ENCODE data around the gene C5orf47. TPM values are rescaled to one million over a fixed set of nuclear protein-coding genes. Genes with fewer than 3 reads are reported as not detected.

The C5orf47 gene
- total and polyA plus RNA-seq, 2 of the 4 experiments (the other 2 are of a cell fraction) = not detected

GRCh38 chr5:174030286-174030685 lies 41.3 kb downstream of the C5orf47 start:
- Histone ChIP-seq H3K79me1 (ENCODE audit: low read depth in 1 of 2, low read length in 2 of 2) (no peaks in the 10 kb centered on the region), H3K27ac (ENCODE audit: insufficient read depth, low read length) (no peak overlapping the region), H3K9me1 (ENCODE audit: insufficient read depth, low read length) (no peaks in the 10 kb centered on the region), H3K4me2 (ENCODE audit: low read depth, low read length) (no peak overlapping the region), H3K14ac (replicated peaks; ENCODE audit: low read depth, low read length) (no peak overlapping the region), H2BK5ac (ENCODE audit: low read depth, low read length, poor library complexity, severe bottlenecking) (no peak overlapping the region), H3K56ac (ENCODE audit: extremely low read depth, insufficient read depth, low read length) (no peak overlapping the region), H2AK9ac (replicated peaks; ENCODE audit: low read depth, low read length, poor library complexity) (no peak overlapping the region), H2BK15ac (ENCODE audit: low read depth, low read length) (no peak overlapping the region), H2AFZ (replicated peaks; ENCODE audit: low read length, poor library complexity) (no peak overlapping the region), H3K4me3 (ENCODE audit: insufficient read depth, low read depth, low read length) (no peak overlapping the region), H3K36me3 (ENCODE audit: control insufficient read depth, insufficient read depth, low read length) (no peaks in the 10 kb centered on the region), H3K23ac (ENCODE audit: low read depth, low read length) (no peak overlapping the region), H3K18ac (ENCODE audit: low read depth, low read length) (no peak overlapping the region), H4K8ac (ENCODE audit: low read depth in 2 of 2, low read length in 2 of 2) (no peak overlapping the region), H4K5ac (ENCODE audit: low read depth, low read length) (no peak overlapping the region), H3K9me3 (ENCODE audit: control insufficient read depth, insufficient read depth, low read length) (no peaks in the 10 kb centered on the region; the same call in 1 of the 2 replicates), H3K27me3 (ENCODE audit: control insufficient read depth, insufficient read depth, low read length) (no peaks in the 10 kb centered on the region), H2BK20ac (ENCODE audit: low read depth, low read length) (no peak overlapping the region), H4K91ac (ENCODE audit: insufficient read depth, low read depth, low read length) (no peak overlapping the region), H2AK5ac (ENCODE audit: low read depth, low read length) (no peak overlapping the region), H4K20me1 (ENCODE audit: insufficient read depth, low read length) (no peaks in the 10 kb centered on the region), H2BK120ac (ENCODE audit: low read depth, low read length) (no peak overlapping the region), H3K4me1 (ENCODE audit: control insufficient read depth, insufficient read depth, low read length) (no peaks in the 10 kb centered on the region), H3K4ac (ENCODE audit: low read depth, low read length) (no peak overlapping the region), H3K9ac (ENCODE audit: low read depth, low read length) (no peak overlapping the region)
- no peak for DNase-seq
- ChIA-PET POLR2A (ENCODE audit: unreplicated experiment) (no interaction called here), CTCF (no interaction called here)
- TF ChIP-seq SMC3 (IDR thresholded peaks at IDR 0.05; ENCODE audit: low read depth, low read length) (no peak), RFX5 (IDR thresholded peaks at IDR 0.05; ENCODE audit: low read depth, low read length) (no peak), CEBPB (IDR thresholded peaks at IDR 0.05; ENCODE audit: low read depth, low read length) (no peak), MAFK (IDR thresholded peaks at IDR 0.05; ENCODE audit: low read depth, low read length) (peak; percentile 79), MAZ (IDR thresholded peaks at IDR 0.05; ENCODE audit: borderline replicate concordance, low read depth, low read length) (no peak), CHD1 (IDR thresholded peaks at IDR 0.05; ENCODE audit: low read depth, low read length) (no peak)
- in situ Hi-C loops (cut with MboI; ENCODE audit: low sequenced_read_pairs) (no loop called here), dilution Hi-C loops (cut with HindIII; ENCODE audit: low sequenced_read_pairs, unreplicated experiment) (no loop called here), intact Hi-C loops (cut with micrococcal nuclease) (no loop called here)
- no CpG with 5 or more reads among the region's 2 CpGs for WGBS, 2 experiments (ENCODE audit: extremely low coverage in 2 of 2, insufficient read length in 1 of 2)
- BruUV-seq (replicated peaks) = no TSS peak
- no peak for ATAC-seq (ENCODE audit: low read depth)

Measured in IMR-90 (cell line).